Upper lobe of left lung (tissue), 4 donors: ENCODE results near the gene GAL.

ENCODE experiments used
- CTCF ChIP-seq, 6 experiments: fragments of 450-650 bp in 4 of 6; fragments of 200-600 bp in 2 of 6; sonication (generic) in 2 of 6; IDR thresholded peaks; one replicate each; pipeline ENCODE4 v1.5.1; 2016 to 2019; ENCODE audit warnings: antibody characterized with exemption in 6 of 6
- EP300 ChIP-seq, 4 donors: sonication (generic); formaldehyde crosslinking; IDR thresholded peaks; one replicate each; pipeline ENCODE4 v1.5.1; 2017; ENCODE audit warnings: antibody characterized with exemption in 4 of 4, control low read depth in 2 of 4
- POLR2A ChIP-seq, 4 donors: fragments of 450-650 bp; IDR thresholded peaks; one replicate each; pipeline ENCODE4 v1.5.1; 2016 to 2017; ENCODE audit warnings: antibody characterized with exemption in 4 of 4, mild to moderate bottlenecking in 2 of 4
- POLR2AphosphoS5 ChIP-seq, 2 donors: sonication (generic); formaldehyde crosslinking; IDR thresholded peaks; one replicate each; pipeline ENCODE4 v1.5.1; 2017; ENCODE audit warnings: antibody characterized with exemption in 2 of 2

- TF ChIP-seq POLR2A (IDR thresholded peaks at IDR 0.05): no peak
- TF ChIP-seq CTCF (IDR thresholded peaks at IDR 0.05): no peak
- TF ChIP-seq EP300 (IDR thresholded peaks at IDR 0.05): no peak
- no peak for TF ChIP-seq POLR2AphosphoS5 (IDR thresholded peaks at IDR 0.05)
Observed at GRCh38 chr11:68657021-68657780, 27.1 kb upstream of the GAL start.
